ENCODE data around the gene RAD51AP1.

RAD51AP1 gene

DNA sequence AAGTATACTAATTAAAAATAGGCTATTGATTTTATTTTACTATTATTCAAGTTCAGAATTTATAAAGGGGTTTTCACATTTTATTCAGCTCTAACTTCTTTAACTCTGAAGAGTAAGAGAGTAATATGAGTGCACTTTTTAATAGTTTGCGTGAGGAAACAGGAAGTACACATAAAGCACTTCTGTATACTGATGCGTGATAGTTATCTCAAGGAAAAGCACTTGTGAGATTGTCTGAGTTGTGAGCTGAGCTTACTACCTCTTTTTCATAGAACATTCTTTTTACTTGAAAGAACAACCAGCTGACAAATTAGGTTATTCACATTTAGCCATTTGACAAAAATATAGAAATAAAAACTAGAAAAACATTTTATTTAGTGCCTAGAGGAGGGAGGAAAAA lies 1.9 kb downstream of the RAD51AP1 start:
- peaks cover 2 to 26% (median 7%) of the 10 kb centered on the region in 4 experiments for H3K36me3 ChIP-seq (ENCODE audit: control insufficient read depth in 4 of 4, insufficient read depth in 4 of 4, low read length in 3 of 4)
- H3K4me3 ChIP-seq (ENCODE audit: control insufficient read depth in 1 of 7, extremely low read depth in 1 of 7, insufficient read depth in 4 of 7, low read depth in 2 of 7, low read length in 6 of 7), result no peak overlapping the region
- peaks cover 16 to 32% (median 25%) of the 10 kb centered on the region in 4 experiments for H3K4me1 ChIP-seq (ENCODE audit: control extremely low read depth in 1 of 4, control insufficient read depth in 4 of 4, insufficient read depth in 4 of 4, low read length in 3 of 4)
- H3K27ac ChIP-seq (ENCODE audit: insufficient read depth in 1 of 2, low read depth in 1 of 2, low read length in 2 of 2, poor library complexity in 1 of 2, severe bottlenecking in 2 of 2), result no peak overlapping the region
- ChIA-PET CTCF (interaction anchor here (1.3 to 1.7 kb wide), 3 partner anchors 13 to 138 kb away, joined by 3 to 5 read pairs (median 3); no protein-coding TSS in a partner anchor), POLR2A (interaction anchor here (0.6 kb wide), 1 partner anchor 108 kb away, joined by 5 read pairs; no protein-coding TSS in a partner anchor)
- peak in 2 of 3 donors; percentile 49 to 63 for DNase-seq
- no peaks in the 10 kb centered on the region for H3K9me3 ChIP-seq (ENCODE audit: control extremely low read depth in 1 of 5, control insufficient read depth in 4 of 5, insufficient read depth in 2 of 5, low read depth in 1 of 5, low read length in 4 of 5)
- H3K27me3 ChIP-seq (replicated peaks in 2 of 5; ENCODE audit: control insufficient read depth in 4 of 5, insufficient read depth in 5 of 5, low read length in 4 of 5), result no peaks in the 10 kb centered on the region
- no CpG with 5 or more reads among the region's 2 CpGs for WGBS (ENCODE audit: insufficient coverage)

DNA sequence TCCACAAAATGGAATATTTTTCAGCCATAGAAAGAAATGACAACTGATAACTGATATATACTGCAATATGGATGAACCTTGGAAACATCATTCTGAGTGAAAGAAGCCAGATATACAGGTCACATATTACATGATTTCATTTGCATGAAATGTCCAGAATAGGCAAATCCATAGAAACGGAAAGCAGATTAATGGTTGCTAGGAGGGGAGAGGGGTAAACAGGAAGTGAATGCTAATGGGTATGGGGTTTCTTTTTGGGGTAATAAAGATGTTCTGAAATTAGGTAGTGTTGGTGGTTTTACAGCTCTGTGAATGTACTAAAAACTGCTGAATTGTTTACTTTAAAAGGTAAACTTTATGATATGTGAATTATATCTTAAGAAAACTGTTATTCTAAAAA lies 6.5 kb downstream of the RAD51AP1 start:
- H3K4me1 ChIP-seq (ENCODE audit: control extremely low read depth in 1 of 4, control insufficient read depth in 4 of 4, insufficient read depth in 4 of 4, low read length in 3 of 4), result peaks cover 2 to 11% (median 7%) of the 10 kb centered on the region in 4 experiments
- POLR2A ChIA-PET, result no interaction called here
- no peak for DNase-seq
- no peaks in the 10 kb centered on the region for H3K9me3 ChIP-seq (ENCODE audit: control extremely low read depth in 1 of 5, control insufficient read depth in 4 of 5, insufficient read depth in 2 of 5, low read depth in 1 of 5, low read length in 4 of 5)
- H3K27me3 ChIP-seq (replicated peaks in 2 of 5; ENCODE audit: control insufficient read depth in 4 of 5, insufficient read depth in 5 of 5, low read length in 4 of 5), result no peaks in the 10 kb centered on the region
- no peak overlapping the region for H3K27ac ChIP-seq (ENCODE audit: insufficient read depth in 1 of 2, low read depth in 1 of 2, low read length in 2 of 2, poor library complexity in 1 of 2, severe bottlenecking in 2 of 2)
- H3K36me3 ChIP-seq (ENCODE audit: control insufficient read depth in 4 of 4, insufficient read depth in 4 of 4, low read length in 3 of 4), result peaks cover 13 to 66% (median 23%) of the 10 kb centered on the region in 4 experiments
- 100% methylated on average over 1 of the region's 1 CpG for WGBS (ENCODE audit: insufficient coverage)
- H3K4me3 ChIP-seq (ENCODE audit: control insufficient read depth in 1 of 7, extremely low read depth in 1 of 7, insufficient read depth in 4 of 7, low read depth in 2 of 7, low read length in 6 of 7), result no peak overlapping the region
- CTCF ChIA-PET, result interaction anchor here (0.7 to 0.8 kb wide), 2 partner anchors 11 to 20 kb away, joined by 3 read pairs; no protein-coding TSS in a partner anchor

DNA sequence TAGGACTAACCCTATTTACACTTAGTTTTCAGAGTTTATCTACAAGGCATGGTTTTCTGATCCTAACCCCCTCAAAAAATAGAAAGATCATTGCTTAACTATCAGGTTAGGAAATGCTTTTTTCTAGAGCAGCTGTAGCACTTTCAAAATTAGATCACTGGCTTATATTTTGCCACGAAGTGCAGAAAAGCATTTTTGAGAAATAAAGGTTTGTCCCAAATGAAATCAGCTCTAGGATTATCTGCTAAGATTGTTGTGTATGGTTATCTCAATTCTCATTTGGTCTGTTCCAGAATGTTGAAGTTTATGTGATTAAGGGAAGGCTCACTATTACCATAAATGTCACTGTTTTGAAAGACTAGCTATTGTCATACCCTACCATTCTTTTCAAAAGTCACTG lies 13.5 kb downstream of the RAD51AP1 start:
- ChIA-PET POLR2A (no interaction called here), CTCF (no interaction called here)
- WGBS (ENCODE audit: insufficient coverage), result 86% methylated on average over 1 of the region's 1 CpG
- Histone ChIP-seq H3K27me3 (replicated peaks in 2 of 5; ENCODE audit: control insufficient read depth in 4 of 5, insufficient read depth in 5 of 5, low read length in 4 of 5) (no peaks in the 10 kb centered on the region), H3K4me1 (ENCODE audit: control extremely low read depth in 1 of 4, control insufficient read depth in 4 of 4, insufficient read depth in 4 of 4, low read length in 3 of 4) (no peaks in the 10 kb centered on the region), H3K27ac (ENCODE audit: insufficient read depth in 1 of 2, low read depth in 1 of 2, low read length in 2 of 2, poor library complexity in 1 of 2, severe bottlenecking in 2 of 2) (no peak overlapping the region), H3K9me3 (ENCODE audit: control extremely low read depth in 1 of 5, control insufficient read depth in 4 of 5, insufficient read depth in 2 of 5, low read depth in 1 of 5, low read length in 4 of 5) (no peaks in the 10 kb centered on the region), H3K4me3 (ENCODE audit: control insufficient read depth in 1 of 7, extremely low read depth in 1 of 7, insufficient read depth in 4 of 7, low read depth in 2 of 7, low read length in 6 of 7) (no peak overlapping the region), H3K36me3 (ENCODE audit: control insufficient read depth in 4 of 4, insufficient read depth in 4 of 4, low read length in 3 of 4) (peaks cover 11 to 64% (median 31%) of the 10 kb centered on the region in 4 experiments)
- no peak for DNase-seq

DNA sequence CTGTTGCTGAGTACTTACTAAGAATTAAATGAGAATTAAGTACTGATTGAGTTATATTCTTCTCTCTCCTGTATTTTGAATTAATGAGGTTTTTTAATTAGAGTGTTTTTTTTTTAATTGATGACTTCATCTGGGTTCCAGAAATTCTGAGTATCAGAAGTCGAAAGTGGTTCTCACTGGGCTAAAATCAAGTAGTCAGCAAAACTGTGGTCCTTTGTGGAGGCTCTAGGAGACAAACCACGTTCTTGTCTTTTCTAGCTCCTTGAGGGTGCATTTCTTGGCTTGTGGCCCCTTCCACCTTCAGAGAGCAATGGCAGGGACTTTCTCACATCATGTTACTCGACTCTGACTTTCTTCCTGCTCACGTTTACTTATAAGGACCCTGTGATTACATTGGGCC lies 15.3 kb downstream of the RAD51AP1 start:
- H3K4me1 ChIP-seq (ENCODE audit: control extremely low read depth in 1 of 4, control insufficient read depth in 4 of 4, insufficient read depth in 4 of 4, low read length in 3 of 4), result no peaks in the 10 kb centered on the region
- WGBS (ENCODE audit: insufficient coverage), result 98% methylated on average over 4 of the region's 4 CpGs
- ChIA-PET POLR2A (no interaction called here), CTCF (interaction anchor here (1.1 kb wide), 1 partner anchor 9 kb away, joined by 3 read pairs; no protein-coding TSS in a partner anchor)
- peaks cover 11 to 56% (median 23%) of the 10 kb centered on the region in 4 experiments for H3K36me3 ChIP-seq (ENCODE audit: control insufficient read depth in 4 of 4, insufficient read depth in 4 of 4, low read length in 3 of 4)
- H3K27ac ChIP-seq (ENCODE audit: insufficient read depth in 1 of 2, low read depth in 1 of 2, low read length in 2 of 2, poor library complexity in 1 of 2, severe bottlenecking in 2 of 2), result no peak overlapping the region
- H3K27me3 ChIP-seq (replicated peaks in 2 of 5; ENCODE audit: control insufficient read depth in 4 of 5, insufficient read depth in 5 of 5, low read length in 4 of 5), result no peaks in the 10 kb centered on the region
- H3K9me3 ChIP-seq (ENCODE audit: control extremely low read depth in 1 of 5, control insufficient read depth in 4 of 5, insufficient read depth in 2 of 5, low read depth in 1 of 5, low read length in 4 of 5), result no peaks in the 10 kb centered on the region
- no peak overlapping the region for H3K4me3 ChIP-seq (ENCODE audit: control insufficient read depth in 1 of 7, extremely low read depth in 1 of 7, insufficient read depth in 4 of 7, low read depth in 2 of 7, low read length in 6 of 7)
- DNase-seq, result no peak

DNA sequence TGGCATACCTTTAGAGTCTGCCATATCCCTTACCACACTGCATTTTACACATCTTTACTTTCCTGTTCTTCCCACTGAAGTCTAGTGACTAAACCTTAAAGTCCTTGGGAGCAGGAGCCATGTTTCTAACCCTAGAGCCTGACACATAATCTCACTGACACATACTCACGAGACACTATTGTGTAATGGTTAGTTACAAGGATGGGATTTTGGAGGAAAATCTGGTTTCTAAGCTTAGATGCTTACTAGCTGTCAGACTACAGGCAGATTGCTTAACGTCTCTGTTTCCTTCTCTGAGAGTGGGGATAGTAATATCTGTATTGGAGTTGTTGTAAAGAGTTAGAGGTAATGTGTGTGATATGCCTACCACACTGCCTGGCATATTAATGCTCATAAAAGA lies 17.1 kb downstream of the RAD51AP1 start:
- DNase-seq, result no peak
- H3K4me3 ChIP-seq (ENCODE audit: control insufficient read depth in 1 of 7, extremely low read depth in 1 of 7, insufficient read depth in 4 of 7, low read depth in 2 of 7, low read length in 6 of 7), result no peak overlapping the region
- peaks cover 6 to 51% (median 13%) of the 10 kb centered on the region in 4 experiments for H3K36me3 ChIP-seq (ENCODE audit: control insufficient read depth in 4 of 4, insufficient read depth in 4 of 4, low read length in 3 of 4)
- no peaks in the 10 kb centered on the region for H3K4me1 ChIP-seq (ENCODE audit: control extremely low read depth in 1 of 4, control insufficient read depth in 4 of 4, insufficient read depth in 4 of 4, low read length in 3 of 4)
- ChIA-PET POLR2A (no interaction called here), CTCF (interaction anchor here (1.1 kb wide), 1 partner anchor 15 kb away, joined by 3 read pairs; no protein-coding TSS in a partner anchor)
- no peaks in the 10 kb centered on the region for H3K9me3 ChIP-seq (ENCODE audit: control extremely low read depth in 1 of 5, control insufficient read depth in 4 of 5, insufficient read depth in 2 of 5, low read depth in 1 of 5, low read length in 4 of 5)
- 100% methylated on average over 1 of the region's 2 CpGs for WGBS (ENCODE audit: insufficient coverage)
- no peak overlapping the region for H3K27ac ChIP-seq (ENCODE audit: insufficient read depth in 1 of 2, low read depth in 1 of 2, low read length in 2 of 2, poor library complexity in 1 of 2, severe bottlenecking in 2 of 2)
- H3K27me3 ChIP-seq (replicated peaks in 2 of 5; ENCODE audit: control insufficient read depth in 4 of 5, insufficient read depth in 5 of 5, low read length in 4 of 5), result no peaks in the 10 kb centered on the region

DNA sequence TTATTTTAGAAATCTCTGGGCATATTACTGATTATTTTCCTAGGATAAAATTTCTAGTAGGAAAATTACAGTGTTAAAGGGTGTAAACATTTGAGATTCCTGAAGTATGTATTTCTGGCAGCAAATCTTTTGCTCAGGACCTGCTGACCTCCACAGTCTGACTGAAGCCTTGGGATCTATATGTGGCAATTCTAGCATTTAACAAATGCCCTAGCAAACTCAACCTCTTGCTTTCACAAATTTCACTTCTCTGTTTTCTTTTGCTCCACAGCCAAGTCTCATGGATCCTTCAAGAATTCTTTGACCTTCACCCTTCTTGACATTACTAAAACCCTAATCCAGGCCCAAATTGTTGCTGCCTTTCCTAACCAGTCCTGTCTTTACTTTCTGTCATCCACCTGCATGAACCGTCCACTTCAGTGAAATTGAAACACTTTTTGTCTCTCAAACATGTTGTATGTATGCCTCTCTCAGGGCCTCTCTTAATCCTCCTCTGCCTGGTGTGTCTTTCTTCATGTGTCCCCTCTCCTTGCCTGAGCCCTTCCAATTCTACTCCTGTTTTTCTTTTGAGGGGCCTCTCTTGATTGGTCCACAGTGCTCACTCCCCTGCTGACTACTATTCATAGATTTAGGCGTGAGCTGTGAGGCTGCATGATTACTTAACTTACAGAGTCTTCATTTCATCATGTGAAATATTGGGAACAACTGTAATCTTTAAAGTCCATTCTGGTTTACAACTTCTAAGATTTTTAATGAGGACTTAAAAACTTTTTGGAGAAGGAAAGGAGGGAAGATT lies 18.2 kb downstream of the RAD51AP1 start:
- Histone ChIP-seq H3K36me3 (ENCODE audit: control insufficient read depth in 4 of 4, insufficient read depth in 4 of 4, low read length in 3 of 4) (peaks cover 3 to 54% (median 11%) of the 10 kb centered on the region in 4 experiments), H3K27ac (ENCODE audit: insufficient read depth in 1 of 2, low read depth in 1 of 2, low read length in 2 of 2, poor library complexity in 1 of 2, severe bottlenecking in 2 of 2) (no peak overlapping the region), H3K9me3 (ENCODE audit: control extremely low read depth in 1 of 5, control insufficient read depth in 4 of 5, insufficient read depth in 2 of 5, low read depth in 1 of 5, low read length in 4 of 5) (no peaks in the 10 kb centered on the region), H3K27me3 (replicated peaks in 2 of 5; ENCODE audit: control insufficient read depth in 4 of 5, insufficient read depth in 5 of 5, low read length in 4 of 5) (no peaks in the 10 kb centered on the region), H3K4me3 (ENCODE audit: control insufficient read depth in 1 of 7, extremely low read depth in 1 of 7, insufficient read depth in 4 of 7, low read depth in 2 of 7, low read length in 6 of 7) (no peak overlapping the region), H3K4me1 (ENCODE audit: control extremely low read depth in 1 of 4, control insufficient read depth in 4 of 4, insufficient read depth in 4 of 4, low read length in 3 of 4) (peaks cover 0 to 4% (median 1%) of the 10 kb centered on the region in 4 experiments)
- ChIA-PET POLR2A (no interaction called here), CTCF (interaction anchor here (1.1 kb wide), 1 partner anchor 14 kb away, joined by 3 read pairs; no protein-coding TSS in a partner anchor)
- DNase-seq, result no peak
- WGBS (ENCODE audit: insufficient coverage), result 90% methylated on average over 1 of the region's 2 CpGs

DNA sequence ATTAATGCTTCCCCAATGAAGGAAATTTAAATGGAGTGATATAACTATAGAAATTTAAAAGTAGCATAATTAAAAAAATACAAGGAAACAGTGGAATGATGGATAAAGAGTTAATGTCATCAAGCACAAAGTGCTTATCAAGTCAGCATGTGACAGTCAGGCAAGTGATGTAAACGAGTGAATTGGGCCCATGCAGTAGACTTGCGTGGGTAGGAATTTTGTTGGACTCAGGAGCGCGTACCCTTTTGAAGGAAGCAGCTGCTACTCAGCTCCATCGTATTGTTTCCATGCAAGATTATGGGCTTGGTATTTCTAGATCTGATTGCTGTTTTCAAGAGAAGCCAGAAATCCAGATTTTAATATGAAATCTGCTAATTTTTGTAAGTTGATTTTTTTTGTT lies 18.9 kb downstream of the RAD51AP1 start:
- no peaks in the 10 kb centered on the region for H3K9me3 ChIP-seq (ENCODE audit: control extremely low read depth in 1 of 5, control insufficient read depth in 4 of 5, insufficient read depth in 2 of 5, low read depth in 1 of 5, low read length in 4 of 5)
- POLR2A ChIA-PET, result no interaction called here
- DNase-seq, result no peak
- H3K27me3 ChIP-seq (replicated peaks in 2 of 5; ENCODE audit: control insufficient read depth in 4 of 5, insufficient read depth in 5 of 5, low read length in 4 of 5), result peaks cover 0 to 3% (median 0%) of the 10 kb centered on the region in 5 experiments
- H3K36me3 ChIP-seq (ENCODE audit: control insufficient read depth in 4 of 4, insufficient read depth in 4 of 4, low read length in 3 of 4), result peaks cover 2 to 48% (median 10%) of the 10 kb centered on the region in 4 experiments
- H3K27ac ChIP-seq (ENCODE audit: insufficient read depth in 1 of 2, low read depth in 1 of 2, low read length in 2 of 2, poor library complexity in 1 of 2, severe bottlenecking in 2 of 2), result no peak overlapping the region
- peaks cover 0 to 10% (median 5%) of the 10 kb centered on the region in 4 experiments for H3K4me1 ChIP-seq (ENCODE audit: control extremely low read depth in 1 of 4, control insufficient read depth in 4 of 4, insufficient read depth in 4 of 4, low read length in 3 of 4)
- WGBS (ENCODE audit: insufficient coverage), result 100% methylated on average over 4 of the region's 5 CpGs
- H3K4me3 ChIP-seq (ENCODE audit: control insufficient read depth in 1 of 7, extremely low read depth in 1 of 7, insufficient read depth in 4 of 7, low read depth in 2 of 7, low read length in 6 of 7), result no peak overlapping the region
- CTCF ChIA-PET, result no interaction called here
